ENCODE measurements around the gene ZFHX3.
"Not testable (repeated sequence)": the region's sequence is repeated elsewhere in the genome, so short reads cannot be mapped to it uniquely, and the experiment has no call there.

Gene ZFHX3

GRCh38 chr16:73019457-73020362 lies 28.2 kb downstream of the ZFHX3 start:
- DNase-seq = no peak

GRCh38 chr16:73018821-73019456 lies 29.0 kb downstream of the ZFHX3 start:
- no peak for DNase-seq

- no peak for DNase-seq
Measured at GRCh38 chr16:73017321-73017720, 30.6 kb downstream of the ZFHX3 start.

- no peak for DNase-seq
Measured at GRCh38 chr16:73016488-73016830, 31.5 kb downstream of the ZFHX3 start.

- no peak for DNase-seq
Measured at GRCh38 chr16:73015612-73016487, 32.1 kb downstream of the ZFHX3 start.

GRCh38 chr16:73014768-73015167 lies 33.2 kb downstream of the ZFHX3 start:
- no peak for DNase-seq

- DNase-seq = no peak
Measured at GRCh38 chr16:73013974-73014373, 34.0 kb downstream of the ZFHX3 start.

GRCh38 chr16:73012341-73012740 lies 35.6 kb downstream of the ZFHX3 start:
- DNase-seq = no peak

- no peak for DNase-seq
Measured at GRCh38 chr16:73011926-73012325, 36.0 kb downstream of the ZFHX3 start.

GRCh38 chr16:73010150-73010676 lies 37.7 kb downstream of the ZFHX3 start:
- no peak for DNase-seq

- not testable (repeated sequence) for DNase-seq
Measured at GRCh38 chr16:73009710-73010109, 38.2 kb downstream of the ZFHX3 start.

GRCh38 chr16:73006026-73006425 lies 41.9 kb downstream of the ZFHX3 start:
- DNase-seq = no peak

GRCh38 chr16:73002866-73003265 lies 45.1 kb downstream of the ZFHX3 start:
- no peak for DNase-seq

- no peak for DNase-seq
Measured at GRCh38 chr16:73000907-73001521, 46.9 kb downstream of the ZFHX3 start.

- DNase-seq = peak; percentile 64
Measured at GRCh38 chr16:73000020-73000906, 47.7 kb downstream of the ZFHX3 start.

- no peak for DNase-seq
Measured at GRCh38 chr16:72999541-73000019, 48.3 kb downstream of the ZFHX3 start.

- no peak for DNase-seq
Measured at GRCh38 chr16:72997141-72997542, 50.8 kb downstream of the ZFHX3 start.

GRCh38 chr16:72996291-72997062 lies 51.5 kb downstream of the ZFHX3 start:
- DNase-seq = no peak

GRCh38 chr16:72995882-72996270 lies 52.1 kb downstream of the ZFHX3 start:
- not testable (repeated sequence) for DNase-seq

- DNase-seq = no peak
Measured at GRCh38 chr16:72995151-72995881, 52.6 kb downstream of the ZFHX3 start.

Measured in NCI-H1048 (cell line).